Adipocyte (in vitro differentiated cells): Measurements from ENCODE around the gene FAM168A.
"Not testable (repeated sequence)": the region's sequence is repeated elsewhere in the genome, so short reads cannot be mapped to it uniquely, and the experiment has no call there.

ENCODE experiments used
- DNase-seq: peaks from one replicate; pipeline ENCODE4 v3.0.0-alpha.2; 2015; ENCODE audit warnings: low read depth
- H3K27me3 ChIP-seq: replicated peaks from 2 replicates; pipeline ENCODE4 v1.7.0; 2013; ENCODE audit warnings: mild to moderate bottlenecking, low read length, moderate library complexity; ENCODE audit not compliant: control insufficient read depth, insufficient read depth
- H3K36me3 ChIP-seq: 2 replicates; pipeline ENCODE4 v1.7.0; 2013; ENCODE audit warnings: low read length, mild to moderate bottlenecking, moderate library complexity; ENCODE audit not compliant: control insufficient read depth, insufficient read depth, severe bottlenecking
- H3K4me1 ChIP-seq: 2 replicates; pipeline ENCODE4 v1.7.0; 2013; ENCODE audit warnings: mild to moderate bottlenecking, low read length, moderate library complexity; ENCODE audit not compliant: control insufficient read depth, insufficient read depth
- H3K4me3 ChIP-seq: 2 replicates; pipeline ENCODE4 v1.7.0; 2013; ENCODE audit warnings: mild to moderate bottlenecking, low read length, moderate library complexity
- H3K9ac ChIP-seq: 2 replicates; pipeline ENCODE4 v1.7.0; 2013; ENCODE audit warnings: mild to moderate bottlenecking, low read length, moderate library complexity
- H3K9me3 ChIP-seq: 2 replicates; pipeline ENCODE4 v1.7.0; 2013; ENCODE audit warnings: mild to moderate bottlenecking, low read length, moderate library complexity; ENCODE audit not compliant: control insufficient read depth

The FAM168A gene

DNA sequence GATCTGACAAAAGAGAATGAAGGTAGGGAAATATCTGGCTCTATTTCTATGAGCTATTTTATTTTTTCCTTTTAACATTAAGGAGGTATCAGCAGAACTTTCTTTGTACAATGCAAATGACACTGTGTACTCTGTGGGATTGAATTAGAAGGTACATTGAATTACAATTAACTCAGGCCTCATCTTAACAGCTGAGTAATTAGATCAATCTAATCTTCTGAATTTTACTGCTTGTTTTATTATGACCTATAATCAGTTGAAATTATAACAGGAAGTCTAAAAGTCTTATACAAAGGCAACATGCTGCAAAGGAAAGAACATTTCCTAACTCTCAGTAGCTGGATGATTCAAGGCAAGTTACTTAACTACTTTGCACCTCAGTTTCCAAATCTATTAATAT is 151.9 kb downstream of the FAM168A start:
- Histone ChIP-seq H3K36me3 (no peaks in the 10 kb centered on the region), H3K9me3 (no peaks in the 10 kb centered on the region), H3K4me1 (peaks cover 16% of the 10 kb centered on the region), H3K4me3 (no peak overlapping the region), H3K9ac (no peak overlapping the region), H3K27me3 (no peaks in the 10 kb centered on the region)
- no peak for DNase-seq

- Histone ChIP-seq H3K4me1 (no peaks in the 10 kb centered on the region), H3K9ac (no peak overlapping the region), H3K9me3 (no peaks in the 10 kb centered on the region), H3K36me3 (no peaks in the 10 kb centered on the region), H3K4me3 (no peak overlapping the region), H3K27me3 (no peaks in the 10 kb centered on the region)
- DNase-seq = peak; percentile 83
Measured at GRCh38 chr11:73439002-73439843, 158.7 kb downstream of the FAM168A start.

DNA sequence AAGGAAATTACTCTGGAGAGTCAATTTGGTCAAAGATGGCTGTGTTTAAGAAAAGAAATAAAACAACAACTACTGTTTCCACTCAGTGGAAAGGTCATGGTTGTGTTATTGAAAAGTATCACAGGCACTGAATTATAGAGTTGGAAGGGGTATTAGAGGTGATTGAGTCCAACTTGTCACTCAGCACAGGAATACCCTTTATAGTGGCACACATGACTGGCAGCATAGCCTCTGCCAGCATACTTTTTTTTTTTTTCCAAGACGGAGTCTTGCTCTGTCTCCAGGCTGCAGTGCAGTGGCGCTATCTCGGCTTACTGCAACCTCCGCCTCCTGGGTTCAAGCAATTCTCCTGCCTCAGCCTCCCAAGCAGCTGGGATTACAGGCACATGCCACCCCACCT is 161.1 kb downstream of the FAM168A start:
- H3K9ac ChIP-seq, H3K4me1 ChIP-seq: not testable (repeated sequence)

GRCh38 chr11:73431396-73431795 is 166.5 kb downstream of the FAM168A start:
- no peaks in the 10 kb centered on the region for H3K27me3 ChIP-seq
- no peak for DNase-seq
- H3K9ac ChIP-seq = no peak overlapping the region
- no peaks in the 10 kb centered on the region for H3K36me3 ChIP-seq
- H3K9me3 ChIP-seq = no peaks in the 10 kb centered on the region
- no peak overlapping the region for H3K4me3 ChIP-seq
- H3K4me1 ChIP-seq = peaks cover 19% of the 10 kb centered on the region

More for the DNA sequence above, 161.1 kb downstream of the FAM168A start:
- H3K36me3 ChIP-seq, H3K27me3 ChIP-seq, DNase-seq, H3K4me3 ChIP-seq, H3K9me3 ChIP-seq: not testable (repeated sequence)

DNA sequence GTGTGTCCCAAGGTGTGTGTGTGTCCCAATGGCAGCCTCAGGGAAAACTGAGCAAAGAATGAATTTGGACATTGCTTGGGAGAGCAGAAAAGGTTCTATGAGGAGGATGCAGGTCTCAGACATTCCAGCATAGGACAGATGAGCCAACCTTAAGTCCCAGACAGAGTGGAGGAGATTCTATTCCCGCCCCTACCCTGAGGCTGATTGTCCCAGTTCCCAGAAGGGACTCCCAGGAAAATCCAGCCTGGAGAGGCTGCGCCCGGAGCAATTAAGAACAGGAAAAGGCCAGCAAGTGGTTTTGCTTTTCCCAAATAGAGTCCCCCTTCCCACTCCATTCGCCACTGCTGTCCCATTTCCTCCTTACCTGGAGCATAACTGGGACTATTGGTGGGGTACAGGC is 167.6 kb downstream of the FAM168A start:
- Histone ChIP-seq H3K36me3 (no peaks in the 10 kb centered on the region), H3K4me1 (peaks cover 24% of the 10 kb centered on the region), H3K4me3 (no peak overlapping the region), H3K9me3 (no peaks in the 10 kb centered on the region), H3K9ac (no peak overlapping the region), H3K27me3 (no peaks in the 10 kb centered on the region)
- no peak for DNase-seq

- Histone ChIP-seq H3K9ac (no peak overlapping the region), H3K4me3 (no peak overlapping the region), H3K27me3 (no peaks in the 10 kb centered on the region), H3K36me3 (no peaks in the 10 kb centered on the region), H3K4me1 (peaks cover 24% of the 10 kb centered on the region), H3K9me3 (no peaks in the 10 kb centered on the region)
- DNase-seq = peak; percentile 72
Measured at GRCh38 chr11:73429121-73429750, 168.7 kb downstream of the FAM168A start.

DNA sequence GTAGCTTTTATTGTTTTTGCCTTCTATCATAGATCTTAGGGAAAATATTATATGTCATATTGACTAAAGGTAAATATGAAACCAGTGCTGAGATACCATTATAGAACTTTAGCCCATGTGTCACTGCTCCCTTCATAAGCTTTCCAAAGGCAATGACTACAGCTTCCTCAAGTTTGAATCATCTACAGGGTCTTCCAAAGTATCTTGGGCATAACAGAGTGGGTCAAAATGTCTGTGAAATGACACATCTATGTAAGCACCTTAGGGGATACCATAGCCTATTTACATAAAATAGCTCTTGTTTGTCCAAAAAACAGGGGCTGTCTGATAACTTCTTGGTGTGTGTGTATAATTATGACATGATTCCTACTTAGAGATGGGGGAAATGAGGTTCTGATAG is 169.2 kb downstream of the FAM168A start:
- peaks cover 24% of the 10 kb centered on the region for H3K4me1 ChIP-seq
- no peaks in the 10 kb centered on the region for H3K36me3 ChIP-seq
- no peaks in the 10 kb centered on the region for H3K9me3 ChIP-seq

DNA sequence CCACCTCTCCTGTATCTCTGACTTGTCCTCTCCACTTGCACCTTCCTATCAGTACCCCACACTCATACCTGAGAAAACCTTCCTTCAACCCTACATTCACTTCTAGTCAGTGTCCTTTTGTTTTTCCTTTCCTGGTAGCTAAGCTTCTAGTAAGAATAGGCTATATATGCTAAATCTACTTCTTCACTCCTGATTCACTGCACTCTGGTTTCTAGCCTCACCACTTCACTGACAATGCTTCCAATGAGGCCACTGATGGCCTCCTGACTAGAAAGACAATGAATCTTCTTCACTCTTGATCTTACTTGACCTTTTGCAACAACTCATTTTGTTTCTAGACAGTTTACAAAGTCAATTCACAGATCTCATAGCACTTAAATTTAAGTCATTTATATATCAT is 169.7 kb downstream of the FAM168A start:
- DNase-seq = no peak
- Histone ChIP-seq H3K4me1 (peaks cover 24% of the 10 kb centered on the region), H3K9me3 (no peaks in the 10 kb centered on the region), H3K4me3 (no peak overlapping the region), H3K36me3 (no peaks in the 10 kb centered on the region), H3K9ac (no peak overlapping the region), H3K27me3 (no peaks in the 10 kb centered on the region)

More for the DNA sequence above, 169.2 kb downstream of the FAM168A start:
- DNase-seq = no peak
- Histone ChIP-seq H3K4me3 (no peak overlapping the region), H3K9ac (no peak overlapping the region), H3K27me3 (no peaks in the 10 kb centered on the region)

GRCh38 chr11:73426219-73426850 is 171.6 kb downstream of the FAM168A start:
- peak; percentile 33 for DNase-seq
- Histone ChIP-seq H3K4me1 (peaks cover 24% of the 10 kb centered on the region), H3K4me3 (no peak overlapping the region), H3K9me3 (no peaks in the 10 kb centered on the region), H3K9ac (no peak overlapping the region), H3K36me3 (no peaks in the 10 kb centered on the region), H3K27me3 (no peaks in the 10 kb centered on the region)

GRCh38 chr11:73425108-73425507 is 172.8 kb downstream of the FAM168A start:
- Histone ChIP-seq H3K27me3 (no peaks in the 10 kb centered on the region), H3K9ac (no peak overlapping the region), H3K36me3 (no peaks in the 10 kb centered on the region), H3K4me1 (peaks cover 24% of the 10 kb centered on the region), H3K4me3 (no peak overlapping the region), H3K9me3 (no peaks in the 10 kb centered on the region)
- DNase-seq = no peak

DNA sequence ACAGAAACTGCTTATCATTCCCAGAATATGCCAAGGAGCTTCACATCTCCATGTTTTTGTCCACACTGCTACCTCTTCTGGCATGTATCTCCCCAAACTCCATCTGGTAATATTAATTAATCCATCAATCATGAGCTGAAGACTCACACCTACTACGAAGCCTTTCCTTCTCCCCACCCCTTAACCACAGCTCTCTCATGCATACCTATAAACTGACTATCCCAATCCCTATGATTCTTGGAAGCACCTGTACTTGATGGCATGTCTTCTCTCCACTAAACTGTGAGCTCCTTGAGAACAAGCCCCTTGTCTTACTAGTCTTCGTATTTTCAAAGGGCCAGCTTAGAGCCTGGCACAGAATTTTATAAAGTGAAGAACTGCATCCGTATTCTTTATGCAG is 174.4 kb downstream of the FAM168A start:
- Histone ChIP-seq H3K27me3 (no peaks in the 10 kb centered on the region), H3K36me3 (no peaks in the 10 kb centered on the region), H3K4me3 (no peak overlapping the region), H3K9me3 (no peaks in the 10 kb centered on the region), H3K4me1 (peaks cover 12% of the 10 kb centered on the region), H3K9ac (no peak overlapping the region)
- DNase-seq = no peak
